CD4-positive, CD25-positive, alpha-beta regulatory T cell (primary cell): ENCODE measurements around the gene RNPEP. TPM values are rescaled to one million over a fixed set of nuclear protein-coding genes. Genes with fewer than 3 reads are reported as not detected.
"Not testable (repeated sequence)": the region's sequence is repeated elsewhere in the genome, so short reads cannot be mapped to it uniquely, and the experiment has no call there.

Experiments
- ATAC-seq, 2 donors: fragments of 150-1000 bp; cut with Tn5 transposase; one replicate each; pipeline ENCODE4 v1.10.0; 2021; ENCODE audit warnings: low read depth in 2 of 2, moderate number of reproducible peaks in 2 of 2, moderate library complexity in 1 of 2
- DNase-seq, 3 donors: peaks; one replicate each; pipeline versions ENCODE4 v3.0.0 to v3.0.0-alpha.2; 2012 to 2022; ENCODE audit warnings: mixed read lengths in 1 of 3
- H3K27ac ChIP-seq: one replicate; pipeline ENCODE4 v1.7.0; 2013; ENCODE audit warnings: mild to moderate bottlenecking, low read length; ENCODE audit not compliant: insufficient read depth, poor library complexity, severe bottlenecking
- H3K27me3 ChIP-seq: one replicate; pipeline ENCODE4 v1.7.0; 2013; ENCODE audit warnings: low read length; ENCODE audit not compliant: control insufficient read depth, insufficient read depth
- H3K36me3 ChIP-seq: one replicate; pipeline ENCODE4 v1.7.0; 2013; ENCODE audit warnings: mild to moderate bottlenecking, low read length, moderate library complexity; ENCODE audit not compliant: control insufficient read depth, insufficient read depth
- H3K4me1 ChIP-seq: 2 replicates; pipeline ENCODE4 v1.7.0; 2013; ENCODE audit warnings: mild to moderate bottlenecking, low read length; ENCODE audit not compliant: insufficient read depth, control insufficient read depth, poor library complexity, severe bottlenecking
- H3K4me3 ChIP-seq: one replicate; pipeline ENCODE4 v1.7.0; 2013; ENCODE audit warnings: low read depth, mild to moderate bottlenecking, low read length, moderate library complexity
- H3K9me3 ChIP-seq, 2 experiments: 1 replicate in 1 of 2; 2 replicates in 1 of 2; pipeline ENCODE4 v1.7.0; 2013; ENCODE audit warnings: low read length in 2 of 2, mild to moderate bottlenecking in 1 of 2, moderate library complexity in 1 of 2; ENCODE audit not compliant: control insufficient read depth in 2 of 2
- H3K27ac Mint-ChIP-seq, 3 donors: one replicate each; pipeline ENCODE4 v1.8.0; 2020 to 2022; ENCODE audit warnings: mild to moderate bottlenecking in 3 of 3, mixed read lengths in 3 of 3, moderate library complexity in 2 of 3
- H3K27me3 Mint-ChIP-seq: one replicate; pipeline ENCODE4 v1.8.0; 2022; ENCODE audit warnings: mild to moderate bottlenecking, mixed read lengths
- H3K36me3 Mint-ChIP-seq: one replicate; pipeline ENCODE4 v1.8.0; 2020; ENCODE audit warnings: mixed read lengths
- H3K4me1 Mint-ChIP-seq, 4 donors: one replicate each; pipeline ENCODE4 v1.8.0; 2020 to 2022; ENCODE audit warnings: mixed read lengths in 4 of 4, mild to moderate bottlenecking in 1 of 4
- H3K4me3 Mint-ChIP-seq, 4 donors: one replicate each; pipeline ENCODE4 v1.8.0; 2020 to 2022; ENCODE audit warnings: mild to moderate bottlenecking in 4 of 4, mixed read lengths in 4 of 4, moderate library complexity in 3 of 4
- H3K9me3 Mint-ChIP-seq, 7 donors: one replicate each; pipeline ENCODE4 v1.8.0; 2020 to 2022; ENCODE audit warnings: mixed read lengths in 7 of 7, mild to moderate bottlenecking in 3 of 7, moderate library complexity in 2 of 7
- polyA plus RNA-seq, 4 donors: library from polyadenylated mRNA; unstranded; fragments of 300-500 nt; fragmentation: Illumina TruSeq; gene quantifications; one replicate each; pipeline ENCODE4 v1.2.3, GENCODE V29; 2021
- total RNA-seq: library from RNA; stranded (reverse); gene quantifications from one replicate; pipeline ENCODE4 v1.2.3, GENCODE V29; 2022

RNPEP gene
- total and polyA plus RNA-seq, 5 donors from 2014 or later = 29.8 to 51.2 (median 31.8) TPM

DNA sequence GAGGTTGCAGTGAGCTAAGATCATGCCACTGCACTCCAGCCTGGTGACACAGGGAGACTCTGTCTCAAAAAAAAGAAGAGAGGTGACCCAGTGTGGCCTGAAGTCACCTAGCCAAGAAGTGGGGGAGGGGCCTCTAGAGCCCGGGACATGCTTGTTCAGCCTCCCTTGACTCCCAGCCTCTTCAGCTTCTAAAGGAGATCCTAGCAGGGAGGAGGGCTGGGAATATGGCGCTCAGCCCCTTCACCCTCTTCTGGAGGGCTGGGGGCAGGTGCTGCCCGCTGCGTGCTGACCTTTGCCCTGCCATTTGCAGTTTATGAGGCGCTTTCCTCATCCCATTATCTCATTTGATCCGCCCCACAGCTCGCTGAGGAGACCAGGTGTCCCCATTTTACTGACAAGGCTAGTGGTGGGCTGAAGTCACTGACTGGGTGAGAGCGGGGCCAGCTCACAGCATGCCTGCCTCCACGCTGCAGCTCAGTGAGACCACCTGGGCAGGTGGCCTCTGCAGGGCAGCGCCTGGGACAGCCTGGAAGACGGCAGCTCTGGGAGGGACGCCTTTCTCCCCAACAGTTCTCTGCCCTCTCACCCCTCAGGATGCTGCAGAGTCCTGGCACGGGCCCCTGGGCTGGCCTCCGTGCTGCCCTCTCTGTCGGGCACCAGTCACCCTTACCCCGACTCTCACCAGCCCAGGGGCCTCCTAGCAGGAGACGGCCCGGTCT lies 35.5 kb downstream of the RNPEP start:
- no peak overlapping the region for H3K4me3 Mint-ChIP-seq
- H3K27me3 Mint-ChIP-seq = peaks cover 4% of the 10 kb centered on the region
- DNase-seq = no peak
- Histone ChIP-seq H3K9me3 (no peaks in the 10 kb centered on the region), H3K27me3 (peaks cover 2% of the 10 kb centered on the region), H3K36me3 (no peaks in the 10 kb centered on the region), H3K4me1 (no peaks in the 10 kb centered on the region), H3K27ac (no peak overlapping the region), H3K4me3 (no peak overlapping the region)
- peaks cover 5% of the 10 kb centered on the region for H3K36me3 Mint-ChIP-seq
- peaks cover 0 to 2% (median 0%) of the 10 kb centered on the region in 7 donors for H3K9me3 Mint-ChIP-seq
- H3K4me1 Mint-ChIP-seq = no peaks in the 10 kb centered on the region
- no peak for ATAC-seq
- H3K27ac Mint-ChIP-seq = no peak overlapping the region

DNA sequence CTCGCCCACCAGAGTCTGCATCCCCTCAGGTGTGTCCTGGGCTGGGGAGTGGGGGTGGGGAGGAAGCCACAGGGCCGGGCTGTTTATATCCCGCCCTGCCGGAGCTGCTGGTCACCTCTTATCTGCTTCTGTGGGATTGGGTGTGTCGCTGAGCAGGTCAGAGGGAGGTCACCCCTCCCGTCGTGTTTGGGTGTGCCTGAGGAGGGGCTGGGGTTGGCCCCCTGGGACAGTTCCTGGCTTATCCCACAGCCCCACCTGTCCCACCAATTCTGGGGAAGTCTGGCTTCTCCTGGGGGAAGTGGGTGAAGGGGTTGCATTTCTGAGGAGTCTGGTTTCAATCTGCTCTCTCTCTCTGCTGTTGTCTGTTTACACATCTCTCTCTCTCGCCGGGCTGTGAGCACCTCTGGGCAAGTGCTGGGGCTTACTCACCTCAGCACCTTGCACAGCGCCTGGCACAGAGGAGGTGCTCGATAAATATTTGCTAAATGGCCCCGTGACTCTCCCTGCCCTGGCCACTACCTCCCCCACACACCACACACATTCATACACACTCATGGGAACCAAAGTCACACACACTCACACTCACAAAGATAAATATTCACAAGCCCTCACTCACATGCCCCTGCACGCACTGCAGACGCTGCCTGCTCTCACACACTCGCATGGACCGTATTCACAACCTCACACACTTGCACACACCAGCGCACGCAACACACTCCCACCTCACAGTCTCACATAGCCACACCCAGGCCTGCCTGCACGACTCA lies 36.2 kb downstream of the RNPEP start:
- H3K27ac ChIP-seq = no peak overlapping the region
- Mint-ChIP-seq H3K4me3 (no peak overlapping the region), H3K36me3 (peaks cover 5% of the 10 kb centered on the region), H3K27me3 (peaks cover 4% of the 10 kb centered on the region), H3K4me1 (no peaks in the 10 kb centered on the region), H3K9me3 (peaks cover 0 to 2% (median 0%) of the 10 kb centered on the region in 7 donors), H3K27ac (peak overlapping the region in 2 of 3 donors; percentile 9 to 16)
- H3K27me3 ChIP-seq = peaks cover 2% of the 10 kb centered on the region
- DNase-seq (no peak), ATAC-seq (no peak)
- H3K4me1 ChIP-seq = no peaks in the 10 kb centered on the region
- no peaks in the 10 kb centered on the region for H3K9me3 ChIP-seq
- H3K36me3 ChIP-seq = no peaks in the 10 kb centered on the region
- H3K4me3 ChIP-seq = no peak overlapping the region

DNA sequence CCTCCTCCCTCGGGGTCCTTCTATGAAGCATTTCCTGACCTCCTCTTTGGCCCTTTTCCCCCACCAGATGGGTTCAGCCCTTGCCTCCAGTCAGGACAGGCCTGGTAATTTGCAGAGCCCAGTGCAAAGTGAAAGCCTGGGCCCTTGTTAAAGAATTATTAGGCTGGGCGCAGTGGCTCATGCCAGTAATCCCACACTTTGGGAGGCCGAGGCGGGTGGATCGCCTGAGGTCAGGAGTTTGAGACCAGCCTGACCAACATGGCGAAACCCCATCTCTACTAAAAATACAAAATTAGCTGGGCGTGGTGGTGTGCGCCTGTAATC lies 36.7 kb downstream of the RNPEP start:
- H3K4me3 ChIP-seq, H3K36me3 Mint-ChIP-seq, H3K4me1 ChIP-seq, H3K4me3 Mint-ChIP-seq, H3K27me3 ChIP-seq, H3K36me3 ChIP-seq, H3K4me1 Mint-ChIP-seq, H3K9me3 Mint-ChIP-seq, DNase-seq, H3K9me3 ChIP-seq, H3K27ac Mint-ChIP-seq, ATAC-seq, H3K27ac ChIP-seq, H3K27me3 Mint-ChIP-seq: not testable (repeated sequence)

DNA sequence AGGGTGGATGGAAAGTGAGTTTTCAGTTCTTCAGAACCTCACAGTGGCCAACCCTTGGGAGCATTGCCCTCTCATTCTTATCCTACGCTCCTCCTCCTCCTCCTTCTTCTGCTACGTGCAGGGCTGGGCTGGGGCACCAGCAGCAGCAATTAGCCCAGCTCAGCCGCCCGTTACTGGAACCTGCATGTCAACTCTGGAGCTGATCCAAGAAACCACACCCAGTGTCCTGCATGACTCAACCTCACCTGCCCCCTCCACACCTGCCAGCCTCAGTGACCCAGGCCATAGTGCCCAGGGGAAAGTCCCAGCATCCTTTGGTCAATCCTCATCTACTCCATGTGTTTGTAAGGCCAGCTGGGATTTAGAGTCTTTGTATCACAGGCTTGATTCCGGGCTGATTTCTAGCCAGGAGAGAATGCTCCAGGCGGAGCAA lies 40.6 kb downstream of the RNPEP start:
- Histone ChIP-seq H3K27me3 (no peaks in the 10 kb centered on the region), H3K9me3 (no peaks in the 10 kb centered on the region), H3K36me3 (no peaks in the 10 kb centered on the region), H3K4me1 (no peaks in the 10 kb centered on the region), H3K27ac (no peak overlapping the region), H3K4me3 (no peak overlapping the region)
- ATAC-seq = no peak
- no peak overlapping the region for H3K27ac Mint-ChIP-seq
- H3K27me3 Mint-ChIP-seq = peaks cover 9% of the 10 kb centered on the region
- no peak overlapping the region for H3K4me3 Mint-ChIP-seq
- DNase-seq = no peak
- no peaks in the 10 kb centered on the region for H3K4me1 Mint-ChIP-seq
- H3K9me3 Mint-ChIP-seq = peaks cover 0 to 2% (median 0%) of the 10 kb centered on the region in 7 donors
- H3K36me3 Mint-ChIP-seq = no peaks in the 10 kb centered on the region

DNA sequence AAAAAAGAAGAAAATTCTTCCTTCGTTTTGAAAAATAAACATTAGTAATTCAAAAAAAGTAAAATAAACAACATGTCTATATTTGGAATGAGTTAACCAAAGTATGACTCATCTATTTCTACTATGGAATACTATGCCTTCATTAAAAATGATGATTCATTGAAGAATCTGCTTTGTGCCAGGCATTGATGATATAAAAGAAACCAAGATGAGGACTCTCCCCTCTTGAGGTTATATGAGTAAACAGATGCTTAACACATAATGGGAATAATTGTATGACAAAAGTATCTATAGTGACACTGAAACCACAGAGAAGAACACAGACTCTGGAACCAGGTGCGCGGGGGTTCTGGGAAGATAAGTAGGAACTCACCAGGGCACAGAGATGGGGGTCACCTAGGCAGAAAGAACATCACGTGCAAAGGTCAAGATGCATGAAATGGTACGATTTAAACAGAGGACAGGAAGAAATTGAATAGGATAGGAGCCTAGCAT lies 46.8 kb downstream of the RNPEP start:
- no peaks in the 10 kb centered on the region for H3K36me3 ChIP-seq
- Mint-ChIP-seq H3K27ac (no peak overlapping the region), H3K4me3 (no peak overlapping the region), H3K4me1 (no peaks in the 10 kb centered on the region), H3K27me3 (peaks cover 8% of the 10 kb centered on the region), H3K36me3 (no peaks in the 10 kb centered on the region), H3K9me3 (no peaks in the 10 kb centered on the region)
- H3K27me3 ChIP-seq = no peaks in the 10 kb centered on the region
- no peaks in the 10 kb centered on the region for H3K4me1 ChIP-seq
- DNase-seq (no peak), ATAC-seq (no peak)
- H3K4me3 ChIP-seq = no peak overlapping the region
- no peak overlapping the region for H3K27ac ChIP-seq
- H3K9me3 ChIP-seq = no peaks in the 10 kb centered on the region

DNA sequence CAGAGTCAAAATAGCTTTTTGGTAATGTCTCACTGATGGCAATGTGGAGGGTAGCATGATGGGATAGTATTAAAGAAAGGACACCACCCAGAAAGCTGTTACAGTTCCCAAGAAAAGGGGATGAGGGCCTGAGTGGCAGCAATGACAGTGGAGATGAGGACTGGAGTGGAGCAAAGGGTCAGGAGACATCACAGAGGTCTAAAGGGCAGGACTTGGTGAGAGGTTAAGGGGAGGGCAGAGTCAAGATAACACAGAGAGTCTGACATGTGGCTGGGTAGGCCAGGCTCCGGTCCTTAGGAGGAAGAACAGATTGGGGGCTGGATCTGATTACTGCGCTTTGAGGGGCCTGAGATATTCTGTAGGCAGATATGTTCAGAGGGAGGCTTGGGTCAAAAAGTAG lies 47.3 kb downstream of the RNPEP start:
- Mint-ChIP-seq H3K9me3 (no peaks in the 10 kb centered on the region), H3K4me3 (no peak overlapping the region), H3K36me3 (no peaks in the 10 kb centered on the region), H3K27me3 (peaks cover 8% of the 10 kb centered on the region), H3K4me1 (no peaks in the 10 kb centered on the region), H3K27ac (peak overlapping the region in 1 of 3 donors; percentile 6)
- Histone ChIP-seq H3K9me3 (no peaks in the 10 kb centered on the region), H3K4me3 (no peak overlapping the region), H3K27me3 (peaks cover 2% of the 10 kb centered on the region), H3K36me3 (no peaks in the 10 kb centered on the region), H3K27ac (no peak overlapping the region), H3K4me1 (no peaks in the 10 kb centered on the region)
- ATAC-seq (no peak), DNase-seq (no peak)

DNA sequence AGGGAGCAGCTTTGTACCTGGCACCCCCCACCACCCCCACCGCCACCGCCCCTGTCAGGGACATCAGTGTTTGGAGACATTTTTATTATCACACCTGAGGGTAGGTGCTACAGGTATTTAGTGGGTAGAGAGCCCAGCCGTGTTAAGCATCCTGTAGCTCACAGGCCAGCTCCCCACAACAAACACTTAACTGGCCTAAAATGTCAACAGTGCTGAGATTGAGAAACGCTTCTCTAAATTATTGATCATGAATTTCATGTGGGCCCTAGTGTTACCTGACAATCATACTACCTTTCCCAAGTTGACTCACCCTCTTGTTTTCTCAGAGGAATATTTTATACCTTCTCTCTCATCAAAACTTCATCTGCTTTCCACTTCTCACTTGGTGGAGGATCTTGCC lies 49.3 kb downstream of the RNPEP start:
- Mint-ChIP-seq H3K27me3 (peaks cover 4% of the 10 kb centered on the region), H3K4me3 (no peak overlapping the region), H3K27ac (no peak overlapping the region), H3K4me1 (no peaks in the 10 kb centered on the region), H3K36me3 (no peaks in the 10 kb centered on the region), H3K9me3 (peaks cover 0 to 2% (median 0%) of the 10 kb centered on the region in 7 donors)
- DNase-seq = no peak
- Histone ChIP-seq H3K9me3 (no peaks in the 10 kb centered on the region), H3K4me1 (no peaks in the 10 kb centered on the region), H3K27ac (no peak overlapping the region), H3K4me3 (no peak overlapping the region), H3K27me3 (peaks cover 2% of the 10 kb centered on the region), H3K36me3 (no peaks in the 10 kb centered on the region)
- no peak for ATAC-seq
